ENCODE measurements around the gene RAB15. TPM values are rescaled to one million over a fixed set of nuclear protein-coding genes. Genes with fewer than 3 reads are reported as not detected.
A peak's percentile ranks its signal among the peaks of the same experiment; 100 is the strongest.

The RAB15 gene
- total and polyA plus RNA-seq, 11 donors, result 12.0 to 70.4 (median 22.5) TPM

DNA sequence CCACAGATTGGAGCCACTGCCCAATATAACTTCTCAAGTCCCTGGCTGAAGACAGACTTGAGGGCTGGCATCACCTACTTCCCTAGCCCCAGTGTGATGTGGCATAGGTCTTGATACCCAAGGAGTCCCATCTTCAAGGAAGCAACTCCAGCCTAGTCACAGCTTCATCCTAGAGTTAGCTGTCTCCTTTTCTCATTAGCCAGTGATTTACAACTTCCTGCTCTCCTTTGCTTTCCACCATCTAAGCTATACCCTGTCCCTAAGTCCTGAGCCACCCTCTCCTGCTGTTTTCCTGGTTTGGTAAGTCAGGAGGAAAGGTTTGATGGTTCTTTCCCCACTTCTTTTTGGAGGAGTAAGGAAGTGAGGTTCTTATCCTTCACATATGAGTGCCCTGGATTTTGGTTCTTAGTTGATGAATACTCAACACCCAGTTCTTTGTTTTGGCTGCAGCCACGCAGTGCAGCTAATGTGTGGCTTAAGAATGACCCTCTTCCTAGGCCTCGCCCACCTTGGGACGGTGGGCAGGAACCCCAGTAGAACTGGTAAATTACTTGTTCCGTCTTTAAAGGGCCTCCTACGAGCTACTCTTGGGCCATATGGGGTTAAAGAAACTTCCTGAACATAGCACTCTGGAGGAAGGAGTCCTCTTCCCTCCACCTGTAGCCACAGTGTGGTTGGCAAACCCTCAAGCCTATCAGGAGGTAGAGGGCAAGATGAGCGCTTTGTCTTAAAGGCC lies 25.7 kb downstream of the RAB15 start:
- H3K9me3 ChIP-seq, result no peaks in the 10 kb centered on the region
- no peaks in the 10 kb centered on the region for H3K27me3 ChIP-seq
- no peak for TF ChIP-seq POLR2A (IDR thresholded peaks at IDR 0.05)
- peaks cover 0 to 35% (median 12%) of the 10 kb centered on the region in 12 donors for H3K4me1 ChIP-seq
- WGBS, 4 donors, result 80 to 93% (median 85%) methylated on average over 6 of the region's 6 CpGs
- H3K4me3 ChIP-seq, result no peak overlapping the region
- no peak overlapping the region for H3K27ac ChIP-seq
- ATAC-seq, result no peak
- intact Hi-C loops (cut with DNase I), result no loop called here
- peaks cover 0 to 38% (median 10%) of the 10 kb centered on the region in 9 donors for H3K36me3 ChIP-seq
- no peak for DNase-seq

DNA sequence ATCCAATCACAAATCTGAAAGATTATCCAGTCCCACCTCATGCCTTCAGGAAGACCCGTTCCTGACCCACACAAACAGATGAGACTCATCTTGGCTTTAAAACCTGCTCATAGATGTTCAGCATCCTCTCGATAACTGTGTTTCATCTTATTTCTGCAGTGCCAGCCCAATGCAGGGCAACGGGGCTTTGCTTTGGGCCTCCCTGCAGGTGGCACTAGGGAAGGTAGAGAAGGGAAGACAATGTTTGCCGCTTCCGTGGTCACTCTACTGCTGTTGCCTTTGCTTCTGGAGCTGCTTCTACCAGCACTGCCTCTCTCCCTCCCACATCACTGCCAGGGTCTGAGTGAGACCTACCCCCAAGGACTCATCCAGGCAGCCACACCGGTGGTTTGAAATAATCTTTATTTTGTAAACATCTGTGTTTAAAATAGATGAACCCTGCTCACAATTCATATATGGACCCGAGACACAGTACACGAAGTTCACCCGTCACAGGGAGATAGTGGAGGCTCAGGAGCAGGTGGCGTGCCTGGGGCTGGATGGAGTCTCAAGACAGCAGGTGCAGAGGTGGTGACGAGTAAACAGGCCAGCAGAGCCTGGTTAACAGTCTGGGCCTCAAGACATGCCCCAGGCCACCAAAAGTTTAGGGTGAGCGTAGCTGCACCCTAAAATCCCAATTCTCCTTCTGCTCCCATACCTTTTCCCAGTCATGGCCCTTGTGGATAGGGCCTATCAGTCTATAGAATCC lies 26.5 kb downstream of the RAB15 start:
- no peak for TF ChIP-seq POLR2A (IDR thresholded peaks at IDR 0.05)
- TF ChIP-seq, protein P1, sequence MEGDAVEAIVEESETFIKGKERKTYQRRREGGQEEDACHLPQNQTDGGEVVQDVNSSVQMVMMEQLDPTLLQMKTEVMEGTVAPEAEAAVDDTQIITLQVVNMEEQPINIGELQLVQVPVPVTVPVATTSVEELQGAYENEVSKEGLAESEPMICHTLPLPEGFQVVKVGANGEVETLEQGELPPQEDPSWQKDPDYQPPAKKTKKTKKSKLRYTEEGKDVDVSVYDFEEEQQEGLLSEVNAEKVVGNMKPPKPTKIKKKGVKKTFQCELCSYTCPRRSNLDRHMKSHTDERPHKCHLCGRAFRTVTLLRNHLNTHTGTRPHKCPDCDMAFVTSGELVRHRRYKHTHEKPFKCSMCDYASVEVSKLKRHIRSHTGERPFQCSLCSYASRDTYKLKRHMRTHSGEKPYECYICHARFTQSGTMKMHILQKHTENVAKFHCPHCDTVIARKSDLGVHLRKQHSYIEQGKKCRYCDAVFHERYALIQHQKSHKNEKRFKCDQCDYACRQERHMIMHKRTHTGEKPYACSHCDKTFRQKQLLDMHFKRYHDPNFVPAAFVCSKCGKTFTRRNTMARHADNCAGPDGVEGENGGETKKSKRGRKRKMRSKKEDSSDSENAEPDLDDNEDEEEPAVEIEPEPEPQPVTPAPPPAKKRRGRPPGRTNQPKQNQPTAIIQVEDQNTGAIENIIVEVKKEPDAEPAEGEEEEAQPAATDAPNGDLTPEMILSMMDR (IDR thresholded peaks at IDR 0.05), result no peak
- Histone ChIP-seq H3K9me3 (no peaks in the 10 kb centered on the region), H3K27me3 (no peaks in the 10 kb centered on the region), H3K27ac (no peak overlapping the region), H3K36me3 (peaks cover 0 to 44% (median 9%) of the 10 kb centered on the region in 9 donors), H3K4me1 (peaks cover 0 to 27% (median 8%) of the 10 kb centered on the region in 12 donors), H3K4me3 (no peak overlapping the region)
- no peak for DNase-seq
- WGBS, 4 donors, result 91 to 93% (median 93%) methylated on average over 12 of the region's 12 CpGs
- ATAC-seq, result no peak
- intact Hi-C loops (cut with DNase I), result no loop called here

DNA sequence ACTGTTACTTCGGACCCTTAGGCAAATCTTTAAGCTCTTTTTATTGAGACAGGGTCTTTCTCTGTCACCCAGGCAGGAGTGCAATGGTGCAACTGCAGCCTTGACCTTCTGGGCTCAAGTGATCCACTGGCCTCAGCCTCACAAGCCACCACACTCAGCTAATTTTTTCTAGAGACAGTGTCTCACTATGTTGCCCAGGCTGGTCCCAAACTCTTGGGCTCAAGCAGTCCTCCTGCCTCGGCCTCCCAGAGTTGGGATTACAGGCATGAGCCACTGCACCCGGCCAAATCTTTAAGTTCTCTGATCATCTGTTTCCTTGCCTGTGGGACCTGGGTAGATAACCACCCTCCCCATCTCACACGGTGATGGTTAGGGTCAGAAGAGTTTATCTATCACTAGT lies 27.3 kb downstream of the RAB15 start:
- intact Hi-C loops (cut with DNase I), result no loop called here
- Histone ChIP-seq H3K4me1 (peaks cover 0 to 20% (median 7%) of the 10 kb centered on the region in 12 donors), H3K9me3 (no peaks in the 10 kb centered on the region), H3K27me3 (no peaks in the 10 kb centered on the region), H3K4me3 (no peak overlapping the region), H3K36me3 (peaks cover 0 to 51% (median 9%) of the 10 kb centered on the region in 9 donors), H3K27ac (no peak overlapping the region)
- ATAC-seq (no peak), DNase-seq (no peak)
- no peak for TF ChIP-seq POLR2A (IDR thresholded peaks at IDR 0.05)
- TF ChIP-seq, protein P1 (IDR thresholded peaks at IDR 0.05), result no peak
- WGBS, 4 donors, result 86 to 96% (median 93%) methylated on average over 4 of the region's 4 CpGs

DNA sequence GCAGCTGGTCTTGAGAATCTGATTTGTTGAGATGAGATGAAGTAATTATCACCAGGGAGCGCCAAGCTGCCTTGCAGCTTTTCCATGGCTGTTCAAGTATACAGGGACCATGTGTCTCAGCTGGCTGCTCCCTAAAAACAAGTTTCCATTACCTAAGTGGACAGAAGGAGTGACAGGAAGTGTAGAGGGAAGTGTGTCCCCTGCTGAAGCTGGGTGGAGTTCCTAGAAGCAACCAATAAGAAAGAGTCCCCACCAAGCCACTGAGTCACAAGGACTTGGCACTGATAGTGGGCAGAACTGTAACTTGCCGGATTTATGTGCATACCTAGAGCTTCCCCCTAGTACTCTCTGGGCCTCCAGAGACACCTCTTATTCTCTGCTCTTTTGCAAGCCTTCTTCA lies 28.1 kb downstream of the RAB15 start:
- Histone ChIP-seq H3K36me3 (peaks cover 0 to 57% (median 9%) of the 10 kb centered on the region in 9 donors), H3K27ac (no peak overlapping the region), H3K27me3 (no peaks in the 10 kb centered on the region), H3K9me3 (no peaks in the 10 kb centered on the region), H3K4me1 (peaks cover 0 to 13% (median 7%) of the 10 kb centered on the region in 12 donors), H3K4me3 (no peak overlapping the region)
- DNase-seq (no peak), ATAC-seq (peak in 1 of 4 donors; percentile 23)
- TF ChIP-seq, protein P1 (IDR thresholded peaks at IDR 0.05), result no peak
- no peak for TF ChIP-seq POLR2A (IDR thresholded peaks at IDR 0.05)
- 83 to 91% (median 86%) methylated on average over 2 of the region's 2 CpGs for WGBS, 4 donors
- intact Hi-C loops (cut with DNase I), result no loop called here
